Transverse colon (tissue), 3 donors: ENCODE results near the gene ADM2.

ENCODE experiments used
- CTCF ChIP-seq, 5 experiments: fragments of 200-600 bp in 3 of 5; fragments of 450-650 bp in 2 of 5; sonication (generic) in 3 of 5; IDR thresholded peaks; 1 replicate in 2 of 5; 2 replicates in 3 of 5; pipeline ENCODE4 v1.5.1; 2016 to 2017; ENCODE audit warnings: antibody characterized with exemption in 5 of 5, inconsistent platforms in 3 of 5, mild to moderate bottlenecking in 2 of 5, moderate library complexity in 1 of 5
- EP300 ChIP-seq: sonication (generic); formaldehyde crosslinking; IDR thresholded peaks from one replicate; pipeline ENCODE4 v1.6.1; 2017; ENCODE audit warnings: antibody characterized with exemption, low read depth
- POLR2A ChIP-seq: fragments of 450-650 bp; IDR thresholded peaks from one replicate; pipeline ENCODE4 v1.6.1; 2016; ENCODE audit warnings: antibody characterized with exemption, mild to moderate bottlenecking, moderate library complexity

GRCh38 chr22:50526834-50527801 lies 45.8 kb downstream of the ADM2 start:
- TF ChIP-seq CTCF (IDR thresholded peaks at IDR 0.05), result no peak
- TF ChIP-seq EP300, result no peak
- peak; percentile 12 for TF ChIP-seq POLR2A
